GM18517 (cell line): ENCODE data around the gene TIMP1.

ENCODE experiments used
- ATAC-seq: cut with Tn5 transposase; IDR thresholded peaks from one replicate; pipeline ENCODE4 v1.9.1; 2021; ENCODE audit warnings: mild to moderate bottlenecking, moderate library complexity; ENCODE audit not compliant: unreplicated experiment

TIMP1 gene

GRCh38 chrX:47633689-47634590 is 51.7 kb downstream of the TIMP1 start:
- ATAC-seq, result no peak

- no peak for ATAC-seq
These were observed 52.8 kb downstream of the TIMP1 start for GRCh38 chrX:47634871-47635575.
